Upper lobe of left lung (tissue), 6 donors: ENCODE data around the gene IRF5. TPM values are rescaled to one million over a fixed set of nuclear protein-coding genes. Genes with fewer than 3 reads are reported as not detected.

Experiments used
- ATAC-seq, 2 donors: fragments of 200-7000 bp; cut with Tn5 transposase; one replicate each; pipeline ENCODE4 v1.9.1; 2022; ENCODE audit warnings: mild to moderate bottlenecking in 2 of 2, moderate library complexity in 2 of 2; ENCODE audit not compliant: low FRiP score in 2 of 2
- DNase-seq, 2 donors: peaks; one replicate each; pipeline ENCODE4 v3.0.0-alpha.2; 2019 to 2020
- H3K27ac ChIP-seq, 4 donors: fragments of 200-600 bp; sonication (generic); one replicate each; pipeline ENCODE4 v1.5.1; 2016 to 2019
- H3K27me3 ChIP-seq, 4 donors: fragments of 200-600 bp; sonication (generic); one replicate each; pipeline ENCODE4 v1.5.1; 2017 to 2019
- H3K36me3 ChIP-seq, 4 donors: fragments of 200-600 bp; sonication (generic); one replicate each; pipeline ENCODE4 v1.5.1; 2016 to 2019
- H3K4me1 ChIP-seq, 4 donors: fragments of 200-600 bp; sonication (generic); one replicate each; pipeline ENCODE4 v1.5.1; 2018 to 2019
- H3K4me3 ChIP-seq, 4 donors: fragments of 200-600 bp; sonication (generic); one replicate each; pipeline ENCODE4 v1.5.1; 2017 to 2019; ENCODE audit warnings: mild to moderate bottlenecking in 2 of 4, moderate library complexity in 1 of 4
- H3K9me3 ChIP-seq, 4 donors: fragments of 200-600 bp; sonication (generic); one replicate each; pipeline ENCODE4 v1.5.1; 2018 to 2019
- EP300 ChIP-seq, 4 donors: sonication (generic); formaldehyde crosslinking; IDR thresholded peaks; one replicate each; pipeline ENCODE4 v1.5.1; 2017; ENCODE audit warnings: antibody characterized with exemption in 4 of 4, control low read depth in 2 of 4
- POLR2A ChIP-seq, 4 donors: fragments of 450-650 bp; IDR thresholded peaks; one replicate each; pipeline ENCODE4 v1.5.1; 2016 to 2017; ENCODE audit warnings: antibody characterized with exemption in 4 of 4, mild to moderate bottlenecking in 2 of 4
- POLR2AphosphoS5 ChIP-seq, 2 donors: sonication (generic); formaldehyde crosslinking; IDR thresholded peaks; one replicate each; pipeline ENCODE4 v1.5.1; 2017; ENCODE audit warnings: antibody characterized with exemption in 2 of 2
- WGBS, 2 donors: methylation state at CpG; one replicate each; pipeline ENCODE4 v1.1.5; 2017 to 2018; 5-methylcytosine and 5-hydroxymethylcytosine counted together
- total RNA-seq, 6 donors: library from RNA; depleted of rRNA in 4 of 6; stranded (reverse); fragments of >200 nt in 4 of 6; gene quantifications; one replicate each; pipeline versions ENCODE4 v1.1.0 to v1.2.1, GENCODE V29; 2016 to 2021
- TF ChIP-seq, protein P1 (sequence below), 6 experiments: fragments of 450-650 bp in 4 of 6; fragments of 200-600 bp in 2 of 6; sonication (generic) in 2 of 6; IDR thresholded peaks; one replicate each; pipeline ENCODE4 v1.5.1; 2016 to 2019; ENCODE audit warnings: antibody characterized with exemption in 6 of 6
- donor health status: DM: no; HTN: no; CAD: no; lungs with moderate emphysema.
- donor health status: DM: no; HTN: yes; CAD: no; lungs with severe emphysema.

IRF5 gene
- total RNA-seq, 6 donors from 2014 or later: 10.7 to 83.8 (median 45.8) TPM

GRCh38 chr7:128906001-128906765 is 31.5 kb upstream of the IRF5 start:
- H3K4me1 ChIP-seq: peaks cover 8 to 13% (median 11%) of the 10 kb centered on the region in 4 donors
- no peaks in the 10 kb centered on the region for H3K9me3 ChIP-seq
- WGBS, 2 donors: 84 to 89% methylated on average over 4 to 5 of the region's 5 CpGs
- no peak for DNase-seq
- TF ChIP-seq POLR2AphosphoS5 (IDR thresholded peaks at IDR 0.05) (no peak), EP300 (IDR thresholded peaks at IDR 0.05) (no peak), POLR2A (IDR thresholded peaks at IDR 0.05) (no peak)
- TF ChIP-seq, protein P1, sequence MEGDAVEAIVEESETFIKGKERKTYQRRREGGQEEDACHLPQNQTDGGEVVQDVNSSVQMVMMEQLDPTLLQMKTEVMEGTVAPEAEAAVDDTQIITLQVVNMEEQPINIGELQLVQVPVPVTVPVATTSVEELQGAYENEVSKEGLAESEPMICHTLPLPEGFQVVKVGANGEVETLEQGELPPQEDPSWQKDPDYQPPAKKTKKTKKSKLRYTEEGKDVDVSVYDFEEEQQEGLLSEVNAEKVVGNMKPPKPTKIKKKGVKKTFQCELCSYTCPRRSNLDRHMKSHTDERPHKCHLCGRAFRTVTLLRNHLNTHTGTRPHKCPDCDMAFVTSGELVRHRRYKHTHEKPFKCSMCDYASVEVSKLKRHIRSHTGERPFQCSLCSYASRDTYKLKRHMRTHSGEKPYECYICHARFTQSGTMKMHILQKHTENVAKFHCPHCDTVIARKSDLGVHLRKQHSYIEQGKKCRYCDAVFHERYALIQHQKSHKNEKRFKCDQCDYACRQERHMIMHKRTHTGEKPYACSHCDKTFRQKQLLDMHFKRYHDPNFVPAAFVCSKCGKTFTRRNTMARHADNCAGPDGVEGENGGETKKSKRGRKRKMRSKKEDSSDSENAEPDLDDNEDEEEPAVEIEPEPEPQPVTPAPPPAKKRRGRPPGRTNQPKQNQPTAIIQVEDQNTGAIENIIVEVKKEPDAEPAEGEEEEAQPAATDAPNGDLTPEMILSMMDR (IDR thresholded peaks at IDR 0.05): no peak
- ATAC-seq: no peak
- peaks cover 0 to 23% (median 6%) of the 10 kb centered on the region in 4 donors for H3K27me3 ChIP-seq
- no peak overlapping the region for H3K4me3 ChIP-seq
- H3K36me3 ChIP-seq: no peaks in the 10 kb centered on the region
- H3K27ac ChIP-seq: no peak overlapping the region

GRCh38 chr7:128906766-128907559 is 30.8 kb upstream of the IRF5 start:
- H3K27ac ChIP-seq: no peak overlapping the region
- peaks cover 8 to 13% (median 11%) of the 10 kb centered on the region in 4 donors for H3K4me1 ChIP-seq
- no peaks in the 10 kb centered on the region for H3K36me3 ChIP-seq
- DNase-seq (peak in 1 of 2 donors; percentile 66), ATAC-seq (no peak)
- WGBS, 2 donors: 82 to 90% methylated on average over 3 to 18 of the region's 19 CpGs
- H3K27me3 ChIP-seq: peaks cover 0 to 23% (median 6%) of the 10 kb centered on the region in 4 donors
- TF ChIP-seq POLR2AphosphoS5 (IDR thresholded peaks at IDR 0.05) (no peak), EP300 (IDR thresholded peaks at IDR 0.05) (no peak)
- H3K9me3 ChIP-seq: no peaks in the 10 kb centered on the region
- H3K4me3 ChIP-seq: no peak overlapping the region

GRCh38 chr7:128908750-128909624 is 28.7 kb upstream of the IRF5 start:
- ATAC-seq (no peak), DNase-seq (no peak)
- no peaks in the 10 kb centered on the region for H3K36me3 ChIP-seq
- 82 to 85% methylated on average over 3 to 6 of the region's 6 CpGs for WGBS, 2 donors
- peaks cover 8 to 13% (median 11%) of the 10 kb centered on the region in 4 donors for H3K4me1 ChIP-seq
- no peaks in the 10 kb centered on the region for H3K9me3 ChIP-seq
- TF ChIP-seq EP300 (IDR thresholded peaks at IDR 0.05) (no peak), POLR2AphosphoS5 (IDR thresholded peaks at IDR 0.05) (no peak), POLR2A (IDR thresholded peaks at IDR 0.05) (no peak)
- TF ChIP-seq, protein P1 (IDR thresholded peaks at IDR 0.05): no peak
- peaks cover 0 to 24% (median 7%) of the 10 kb centered on the region in 4 donors for H3K27me3 ChIP-seq
- H3K27ac ChIP-seq: no peak overlapping the region
- peak overlapping the region in 1 of 4 donors; percentile 9 for H3K4me3 ChIP-seq

DNA sequence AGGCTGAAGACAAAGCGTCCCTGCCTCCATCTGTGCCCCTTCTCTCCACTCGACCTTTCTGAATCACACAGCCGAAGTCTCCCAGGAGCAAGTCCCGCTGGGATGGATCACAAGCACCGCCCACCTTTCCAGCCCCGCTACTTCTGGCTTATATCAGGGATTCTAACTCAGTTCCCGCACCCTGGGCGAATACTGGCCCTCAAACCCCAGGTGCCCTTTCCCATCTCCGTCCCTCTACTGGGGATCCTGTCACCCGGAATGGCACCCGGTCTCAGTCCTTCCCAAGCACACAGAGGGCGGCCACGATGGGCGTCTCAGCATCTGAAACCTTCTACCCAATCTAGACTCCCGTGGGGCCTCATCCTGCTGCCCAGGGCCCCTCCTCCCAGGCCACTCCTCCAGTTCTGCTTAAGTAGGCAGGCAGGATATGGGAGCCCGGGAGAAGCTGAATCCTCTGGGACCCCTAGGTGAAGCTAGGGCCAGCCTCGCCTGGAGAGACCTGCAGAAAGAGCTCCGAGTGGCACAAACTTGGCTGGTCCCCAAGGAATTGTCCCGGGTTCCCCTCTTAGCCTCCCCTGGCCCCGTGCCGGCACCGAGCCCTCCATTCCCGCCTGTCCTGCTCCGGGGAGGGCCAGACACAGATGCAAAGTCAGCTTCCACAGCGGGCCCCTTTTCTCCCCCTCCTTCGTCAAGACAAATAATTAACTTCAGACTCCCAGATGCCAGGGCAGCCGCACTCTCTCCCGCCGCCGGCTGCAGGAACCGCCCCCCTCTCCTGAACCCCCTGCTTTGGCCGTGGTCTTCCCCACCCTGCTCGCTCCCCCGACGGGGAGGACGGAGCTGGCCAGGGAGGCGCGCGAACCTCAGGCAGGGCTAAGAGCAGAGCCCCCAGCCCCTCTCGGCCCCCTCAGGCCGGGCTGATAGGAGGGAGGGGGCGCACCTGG is 27.8 kb upstream of the IRF5 start:
- Histone ChIP-seq H3K36me3 (no peaks in the 10 kb centered on the region), H3K27ac (no peak overlapping the region), H3K27me3 (peaks cover 0 to 32% (median 11%) of the 10 kb centered on the region in 4 donors), H3K4me1 (peaks cover 10 to 16% (median 12%) of the 10 kb centered on the region in 4 donors), H3K9me3 (no peaks in the 10 kb centered on the region), H3K4me3 (peak overlapping the region in 3 of 4 donors; percentile 9 to 30 (median 28))
- TF ChIP-seq POLR2A (IDR thresholded peaks at IDR 0.05) (no peak), POLR2AphosphoS5 (IDR thresholded peaks at IDR 0.05) (no peak), EP300 (IDR thresholded peaks at IDR 0.05) (no peak)
- WGBS, 2 donors: 16 to 31% methylated on average over 15 to 39 of the region's 42 CpGs
- DNase-seq: no peak
- ATAC-seq: peak in 1 of 2 donors; percentile 13
